Fibroblast of mammary gland (primary cell): Measurements from ENCODE around the gene FBXO42.

Experiments used
- DNase-seq: peaks from one replicate; pipeline ENCODE4 v3.0.0-alpha.2; 2010; ENCODE audit warnings: low read depth
- H3K4me3 ChIP-seq: 2 replicates; pipeline ENCODE4 v1.5.1; 2011; ENCODE audit warnings: low read depth, mild to moderate bottlenecking, low read length, moderate library complexity; ENCODE audit not compliant: control insufficient read depth
- CTCF ChIP-seq: conservative IDR thresholded peaks from 2 replicates; pipeline ENCODE4 v1.5.1; 2011; ENCODE audit warnings: low read depth, low read length, inconsistent platforms; ENCODE audit not compliant: control insufficient read depth, insufficient read depth

FBXO42 gene

DNA sequence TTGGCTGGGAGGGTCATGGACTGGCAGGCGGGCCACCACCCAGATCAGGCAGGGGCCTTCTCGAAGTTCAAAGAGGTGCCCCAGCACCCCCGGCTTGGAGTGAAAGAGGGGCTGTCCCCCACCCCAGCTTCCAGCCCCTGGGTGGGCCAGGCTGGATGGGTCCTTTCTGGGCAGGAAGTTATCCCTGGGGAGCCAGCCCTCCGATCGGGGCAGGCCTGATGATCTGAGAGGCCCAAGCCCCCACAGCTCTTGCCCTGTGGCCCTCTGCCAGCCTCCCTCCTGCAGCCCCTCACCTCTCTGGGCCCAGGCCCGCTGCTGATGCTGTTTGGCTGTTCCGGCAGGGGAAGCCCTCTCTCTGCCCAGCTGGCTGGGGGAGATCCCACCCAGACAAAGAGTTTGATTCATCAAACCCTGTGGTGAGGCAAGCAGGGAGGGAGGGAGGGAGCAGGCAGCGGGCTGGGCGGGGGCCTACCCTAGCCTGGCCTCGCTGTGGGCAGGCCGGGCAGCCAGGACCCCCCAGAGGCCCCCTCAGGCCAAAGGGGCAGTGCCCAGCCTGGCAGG, 142.4 kb downstream of the FBXO42 start:
- no peak overlapping the region for H3K4me3 ChIP-seq

DNA sequence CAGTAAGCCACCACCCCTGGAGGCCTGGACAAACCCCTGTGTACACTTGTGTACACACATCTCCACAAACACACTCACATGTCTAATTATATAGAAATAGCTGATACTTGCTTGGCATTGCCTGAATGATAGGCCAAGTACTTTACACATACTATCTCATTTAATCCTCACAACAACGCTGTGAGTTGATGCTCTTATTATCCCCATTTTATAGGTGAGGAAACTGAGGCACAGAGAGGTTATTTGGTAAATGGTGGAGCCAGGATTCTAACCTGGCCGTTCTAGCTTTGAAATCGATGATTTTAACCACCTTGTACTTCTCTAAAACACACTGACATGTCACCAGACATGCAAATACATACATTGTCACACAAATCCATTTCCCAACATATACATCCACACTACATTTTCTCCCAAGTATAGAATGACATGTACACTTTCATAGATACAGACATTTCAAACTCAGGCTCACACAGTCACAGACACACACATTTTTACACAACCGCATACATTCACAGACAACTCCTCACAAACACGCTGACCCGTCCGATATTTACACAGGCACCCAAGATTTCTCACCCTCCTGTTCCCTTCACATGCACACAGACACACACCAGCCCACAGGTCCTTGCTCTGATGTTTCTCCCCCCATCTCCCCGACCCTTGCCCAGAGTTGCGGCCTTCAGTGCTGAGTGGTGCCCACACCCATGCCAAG, 143.0 kb downstream of the FBXO42 start:
- DNase-seq, result no peak
- no peak for TF ChIP-seq CTCF
- no peak overlapping the region for H3K4me3 ChIP-seq

More for the DNA sequence above, 142.4 kb downstream of the FBXO42 start:
- TF ChIP-seq CTCF, result no peak
- DNase-seq, result no peak

DNA sequence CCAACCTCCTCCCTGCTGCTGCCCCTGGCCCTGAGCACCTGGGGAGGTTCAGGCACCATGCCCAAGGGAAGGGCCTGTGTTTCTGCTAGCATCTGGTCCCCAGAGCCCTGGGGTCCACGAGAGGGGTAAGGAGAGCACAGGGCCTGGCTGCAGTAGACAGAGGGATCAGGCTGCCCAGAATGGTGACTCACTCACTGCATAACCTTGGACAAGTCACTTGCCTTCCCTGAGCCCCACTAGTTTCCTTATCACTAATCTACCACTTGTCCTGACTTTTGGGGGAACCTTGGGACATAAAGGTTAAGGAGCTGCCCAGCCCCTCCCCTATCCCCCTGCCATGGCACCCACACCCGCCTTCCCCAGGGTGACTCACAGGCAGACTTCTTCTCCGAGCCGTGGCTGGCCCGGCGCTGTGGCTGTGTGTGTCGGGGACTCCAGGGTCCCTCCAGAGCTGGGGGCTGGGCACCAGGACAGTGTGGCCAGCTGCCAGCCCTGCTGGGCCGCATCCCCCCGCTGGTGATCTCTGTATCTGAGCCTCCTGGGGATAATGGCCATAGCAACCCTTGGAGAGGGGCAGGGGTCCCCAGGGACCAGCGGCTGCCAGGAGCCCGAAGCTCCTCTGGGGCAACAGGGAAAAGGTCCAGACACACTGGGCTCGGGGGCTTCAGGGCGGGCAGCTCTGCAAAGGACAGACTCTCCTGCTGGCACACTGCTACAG, 143.9 kb downstream of the FBXO42 start:
- H3K4me3 ChIP-seq, result no peak overlapping the region
- no peak for TF ChIP-seq CTCF
- DNase-seq, result peak; percentile 39

- TF ChIP-seq CTCF, result no peak
- peak overlapping the region; percentile 49 for H3K4me3 ChIP-seq
- DNase-seq, result peak; percentile 13
Observed at GRCh38 chr1:16207318-16208269, 144.7 kb downstream of the FBXO42 start.

GRCh38 chr1:16206547-16207317, 145.5 kb downstream of the FBXO42 start:
- H3K4me3 ChIP-seq, result peak overlapping the region; percentile 49
- no peak for TF ChIP-seq CTCF
- DNase-seq, result peak; percentile 98
